ENCODE measurements around the gene PRKAG2.
A peak's percentile ranks its signal among the peaks of the same experiment; 100 is the strongest.
"Not testable (repeated sequence)": the region's sequence is repeated elsewhere in the genome, so short reads cannot be mapped to it uniquely, and the experiment has no call there.

PRKAG2 gene

DNA sequence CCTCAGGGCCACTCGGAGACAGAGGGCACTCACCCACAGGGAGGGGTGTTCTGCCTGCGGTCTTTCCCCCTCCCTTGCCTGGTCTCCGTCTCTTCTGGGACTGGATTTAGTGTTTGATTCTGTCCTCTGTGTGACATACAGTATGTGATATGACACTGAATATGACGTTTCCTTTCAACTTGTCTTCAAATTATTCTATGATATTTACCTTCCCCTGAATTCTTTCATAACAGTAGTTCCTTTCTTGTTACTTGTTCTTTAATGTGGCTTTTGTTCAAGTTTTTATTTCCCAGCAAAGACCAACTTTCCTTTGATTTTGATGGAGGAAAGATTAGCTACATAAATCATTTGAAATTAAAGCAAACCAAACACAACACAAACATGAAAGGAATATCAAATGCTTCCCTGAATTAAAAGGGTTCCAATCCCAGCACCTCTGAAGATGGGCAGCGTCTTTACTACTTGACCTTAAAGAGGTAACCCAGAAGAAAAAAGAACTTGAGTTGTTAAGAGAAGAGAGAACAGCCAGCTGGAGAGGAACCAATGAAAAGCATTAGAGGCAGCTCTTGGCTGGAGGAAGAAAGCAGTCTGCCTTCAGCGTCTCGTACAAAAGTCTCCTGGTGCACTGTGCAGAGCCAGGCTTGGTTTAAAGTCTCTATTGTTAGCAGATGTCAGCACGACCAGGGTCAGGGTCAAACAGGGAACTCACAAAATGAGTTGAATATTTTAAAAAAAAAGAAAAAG lies 338.9 kb downstream of the PRKAG2 start:
- Histone ChIP-seq H3K9me3 (ENCODE audit: control insufficient read depth in 5 of 5, low read length in 5 of 5) (no peaks in the 10 kb centered on the region), H3K27ac (ENCODE audit: low read depth, low read length) (no peak overlapping the region), H3K9ac (ENCODE audit: low read length in 5 of 5) (no peak overlapping the region), H3K27me3 (ENCODE audit: control insufficient read depth in 5 of 5, insufficient read depth in 4 of 5, low read length in 5 of 5) (no peaks in the 10 kb centered on the region), H3K36me3 (ENCODE audit: control insufficient read depth in 5 of 5, insufficient read depth in 5 of 5, low read length in 5 of 5) (no peaks in the 10 kb centered on the region), H3K4me1 (ENCODE audit: control insufficient read depth in 5 of 5, insufficient read depth in 5 of 5, low read length in 5 of 5) (peaks cover 1 to 14% (median 4%) of the 10 kb centered on the region in 5 donors), H3K4me3 (ENCODE audit: low read depth in 1 of 5, low read length in 5 of 5) (no peak overlapping the region)

DNA sequence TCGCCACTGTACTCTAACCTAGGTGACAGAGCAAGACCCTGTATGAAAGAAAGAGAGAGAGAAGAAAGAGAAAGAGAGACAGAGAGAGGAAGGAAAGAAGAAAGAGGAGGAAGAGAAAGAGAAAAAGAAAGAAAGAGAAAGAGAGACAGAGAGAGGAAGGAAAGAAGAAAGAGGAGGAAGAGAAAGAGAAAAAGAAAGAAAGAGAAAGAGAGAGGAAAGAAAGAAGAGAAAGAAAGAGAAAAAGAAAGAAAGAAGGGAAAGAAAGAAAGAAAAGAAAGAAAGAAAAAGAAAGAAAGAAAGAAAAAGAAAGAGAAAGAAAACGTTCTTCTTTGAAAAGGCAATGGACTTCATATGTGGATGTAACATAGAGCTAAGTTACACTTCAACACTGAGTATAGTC lies 340.7 kb downstream of the PRKAG2 start:
- not testable (repeated sequence) for H3K27ac ChIP-seq (ENCODE audit: low read depth, low read length); H3K9me3 ChIP-seq (ENCODE audit: control insufficient read depth in 5 of 5, low read length in 5 of 5); H3K36me3 ChIP-seq (ENCODE audit: control insufficient read depth in 5 of 5, insufficient read depth in 5 of 5, low read length in 5 of 5); H3K4me3 ChIP-seq (ENCODE audit: low read depth in 1 of 5, low read length in 5 of 5); H3K27me3 ChIP-seq (ENCODE audit: control insufficient read depth in 5 of 5, insufficient read depth in 4 of 5, low read length in 5 of 5); H3K9ac ChIP-seq (ENCODE audit: low read length in 5 of 5)
- peaks cover 1 to 14% (median 4%) of the 10 kb centered on the region in 5 donors for H3K4me1 ChIP-seq (ENCODE audit: control insufficient read depth in 5 of 5, insufficient read depth in 5 of 5, low read length in 5 of 5)

DNA sequence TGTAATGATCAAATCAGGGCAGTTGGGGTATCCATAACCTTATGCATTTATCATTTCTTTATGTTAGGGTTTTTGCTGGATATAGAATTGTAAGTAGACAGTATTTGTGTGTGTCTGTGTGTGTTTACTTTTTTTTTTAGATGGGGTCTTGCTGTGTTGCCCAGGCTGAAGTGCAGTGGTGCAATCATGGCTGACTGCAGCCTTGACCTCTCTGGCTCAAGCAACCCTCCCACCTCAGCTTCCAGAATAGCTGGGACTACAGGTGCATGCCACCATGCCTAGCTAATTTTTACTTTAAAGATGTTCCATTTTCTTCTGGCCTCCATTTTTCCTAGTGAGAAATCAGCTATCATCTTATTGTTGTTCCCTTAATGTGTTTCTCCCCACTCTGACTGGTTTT lies 347.1 kb downstream of the PRKAG2 start:
- Histone ChIP-seq H3K36me3 (ENCODE audit: control insufficient read depth in 5 of 5, insufficient read depth in 5 of 5, low read length in 5 of 5) (no peaks in the 10 kb centered on the region), H3K4me1 (ENCODE audit: control insufficient read depth in 5 of 5, insufficient read depth in 5 of 5, low read length in 5 of 5) (no peaks in the 10 kb centered on the region), H3K9me3 (ENCODE audit: control insufficient read depth in 5 of 5, low read length in 5 of 5) (peaks cover 0 to 6% (median 4%) of the 10 kb centered on the region in 5 donors), H3K4me3 (ENCODE audit: low read depth in 1 of 5, low read length in 5 of 5) (no peak overlapping the region), H3K27me3 (ENCODE audit: control insufficient read depth in 5 of 5, insufficient read depth in 4 of 5, low read length in 5 of 5) (no peaks in the 10 kb centered on the region), H3K27ac (ENCODE audit: low read depth, low read length) (no peak overlapping the region), H3K9ac (ENCODE audit: low read length in 5 of 5) (no peak overlapping the region)

DNA sequence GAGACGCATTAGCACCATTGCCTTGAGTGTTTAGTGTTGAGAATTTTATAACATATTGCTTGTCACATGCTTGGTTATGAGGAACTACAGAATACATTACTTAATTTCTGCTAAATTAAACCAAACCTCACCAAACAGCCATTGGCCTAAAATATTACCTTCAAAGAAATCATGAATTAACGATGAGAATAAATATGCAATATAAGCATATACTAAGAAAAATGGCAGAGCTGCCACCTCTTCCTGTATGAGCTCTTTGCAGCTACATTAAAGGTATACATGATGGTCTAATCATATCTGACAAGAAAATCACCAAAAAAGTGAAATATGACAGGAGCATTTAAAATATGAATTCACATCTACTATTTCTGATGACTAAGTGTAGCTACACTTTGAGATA lies 352.1 kb downstream of the PRKAG2 start:
- Histone ChIP-seq H3K4me3 (ENCODE audit: low read depth in 1 of 5, low read length in 5 of 5) (no peak overlapping the region), H3K27me3 (ENCODE audit: control insufficient read depth in 5 of 5, insufficient read depth in 4 of 5, low read length in 5 of 5) (no peaks in the 10 kb centered on the region), H3K9ac (ENCODE audit: low read length in 5 of 5) (no peak overlapping the region), H3K36me3 (ENCODE audit: control insufficient read depth in 5 of 5, insufficient read depth in 5 of 5, low read length in 5 of 5) (no peaks in the 10 kb centered on the region), H3K9me3 (ENCODE audit: control insufficient read depth in 5 of 5, low read length in 5 of 5) (peaks cover 0 to 4% (median 1%) of the 10 kb centered on the region in 5 donors), H3K27ac (ENCODE audit: low read depth, low read length) (no peak overlapping the region), H3K4me1 (ENCODE audit: control insufficient read depth in 5 of 5, insufficient read depth in 5 of 5, low read length in 5 of 5) (peaks cover 1 to 11% (median 9%) of the 10 kb centered on the region in 5 donors)

DNA sequence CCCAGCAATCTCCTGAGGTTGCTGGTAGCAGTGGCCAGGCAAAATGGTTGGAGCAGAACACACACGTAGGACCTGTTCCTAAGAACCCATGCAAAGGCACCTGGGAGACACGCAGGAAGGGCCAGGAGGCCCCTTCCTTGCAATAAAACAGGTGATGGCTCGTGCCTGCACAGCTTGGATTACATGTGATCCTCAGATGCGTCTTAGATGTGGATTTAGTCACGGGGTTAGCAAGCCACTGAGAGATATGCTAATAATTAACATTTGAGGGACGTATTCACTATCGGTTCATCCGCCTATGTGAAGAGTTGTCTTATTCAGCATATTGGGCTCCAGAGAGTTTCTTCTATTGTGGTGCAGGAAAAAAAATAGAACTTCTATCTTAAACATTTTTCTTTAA lies 352.6 kb downstream of the PRKAG2 start:
- Histone ChIP-seq H3K27me3 (ENCODE audit: control insufficient read depth in 5 of 5, insufficient read depth in 4 of 5, low read length in 5 of 5) (no peaks in the 10 kb centered on the region), H3K9ac (ENCODE audit: low read length in 5 of 5) (no peak overlapping the region), H3K27ac (ENCODE audit: low read depth, low read length) (no peak overlapping the region), H3K4me1 (ENCODE audit: control insufficient read depth in 5 of 5, insufficient read depth in 5 of 5, low read length in 5 of 5) (peaks cover 1 to 11% (median 9%) of the 10 kb centered on the region in 5 donors), H3K9me3 (ENCODE audit: control insufficient read depth in 5 of 5, low read length in 5 of 5) (no peaks in the 10 kb centered on the region), H3K36me3 (ENCODE audit: control insufficient read depth in 5 of 5, insufficient read depth in 5 of 5, low read length in 5 of 5) (no peaks in the 10 kb centered on the region), H3K4me3 (ENCODE audit: low read depth in 1 of 5, low read length in 5 of 5) (no peak overlapping the region)

DNA sequence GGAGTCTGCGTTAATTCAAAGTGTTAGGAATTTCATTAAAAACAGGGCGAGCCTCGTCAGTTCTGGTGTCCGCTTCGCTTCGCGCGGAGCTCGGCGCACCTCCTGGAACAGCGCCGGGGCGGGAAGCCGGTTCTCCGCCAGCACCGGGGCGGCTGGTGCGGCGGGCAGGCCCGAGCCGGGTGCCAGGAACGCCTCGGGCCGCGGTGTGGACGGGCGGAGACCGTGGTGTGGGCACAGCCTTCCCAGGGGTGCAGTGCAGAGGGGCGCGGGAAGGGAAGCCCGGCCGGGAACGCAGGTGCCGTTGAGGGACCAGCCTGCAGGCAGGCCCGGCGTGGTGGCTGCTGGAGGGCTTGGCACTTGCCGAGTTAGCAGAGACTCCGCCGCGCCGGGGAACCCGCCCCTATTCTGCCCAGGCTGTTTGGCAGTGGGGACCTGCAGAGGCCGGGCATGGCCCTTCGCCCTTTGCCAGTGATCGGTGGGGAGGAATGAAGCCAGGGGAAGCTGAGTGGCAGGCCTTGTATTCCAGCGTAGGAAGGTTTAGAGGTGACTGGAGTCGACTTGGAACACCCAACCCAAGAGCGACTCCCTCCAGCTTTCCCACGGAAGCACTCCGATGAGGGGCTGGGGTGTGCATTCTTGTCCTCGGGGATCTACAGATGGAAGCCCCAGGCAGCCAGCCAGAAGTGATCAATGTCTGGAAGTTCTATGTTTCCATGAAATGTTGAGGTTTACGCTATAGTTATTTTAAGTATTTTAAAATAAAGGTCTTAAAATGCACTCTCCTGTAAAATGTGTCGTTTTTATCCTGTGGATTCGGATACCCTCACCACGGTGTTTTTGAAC lies 356.3 kb downstream of the PRKAG2 start:
- Histone ChIP-seq H3K4me3 (ENCODE audit: low read depth in 1 of 5, low read length in 5 of 5) (peak overlapping the region; percentile 64 to 76 (median 72)), H3K9ac (ENCODE audit: low read length in 5 of 5) (peak overlapping the region in 4 of 5 donors; percentile 67 to 78 (median 72)), H3K27me3 (ENCODE audit: control insufficient read depth in 5 of 5, insufficient read depth in 4 of 5, low read length in 5 of 5) (no peaks in the 10 kb centered on the region), H3K9me3 (ENCODE audit: control insufficient read depth in 5 of 5, low read length in 5 of 5) (no peaks in the 10 kb centered on the region), H3K27ac (ENCODE audit: low read depth, low read length) (peak overlapping the region; percentile 91), H3K36me3 (ENCODE audit: control insufficient read depth in 5 of 5, insufficient read depth in 5 of 5, low read length in 5 of 5) (no peaks in the 10 kb centered on the region), H3K4me1 (ENCODE audit: control insufficient read depth in 5 of 5, insufficient read depth in 5 of 5, low read length in 5 of 5) (peaks cover 5 to 40% (median 30%) of the 10 kb centered on the region in 5 donors)

DNA sequence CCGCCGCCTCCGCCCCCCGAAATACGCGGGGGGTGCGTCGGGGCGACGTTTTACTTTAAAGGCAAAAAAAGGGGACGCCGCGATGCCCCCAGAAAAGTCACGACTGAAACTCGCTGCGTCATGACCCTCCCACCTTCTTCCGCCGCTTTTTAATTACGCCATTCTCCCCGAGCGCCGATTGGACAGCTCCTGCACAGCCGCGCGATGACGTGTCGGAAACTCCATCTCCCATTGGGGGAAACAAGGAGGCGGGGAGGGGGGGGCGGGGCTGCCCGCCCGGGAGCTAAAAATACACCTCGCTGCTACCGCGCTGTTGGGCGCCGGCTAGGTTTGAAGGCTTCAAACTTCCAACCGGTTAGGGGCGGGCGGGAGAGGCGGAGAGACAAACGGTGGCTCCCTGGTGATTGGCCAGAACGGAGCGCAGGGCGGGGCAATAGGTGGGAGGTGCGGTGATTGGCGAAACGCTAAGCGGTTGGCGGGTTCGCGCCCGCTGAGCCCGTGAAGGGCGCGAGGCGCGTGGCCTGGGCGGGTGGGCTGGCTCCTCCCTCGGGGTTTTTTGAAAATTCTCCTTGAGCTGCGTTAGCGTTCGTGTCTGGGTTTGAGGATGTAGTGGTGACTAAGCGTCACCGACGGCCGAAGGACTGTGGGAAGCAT lies 357.0 kb downstream of the PRKAG2 start, which contains the start of gene RHEB:
Gene RHEB (minus strand): TSS at position 131 of the 654 bp plus-strand sequence. CDS start 384 bp downstream, outside the sequence.
- no peaks in the 10 kb centered on the region for H3K36me3 ChIP-seq (ENCODE audit: control insufficient read depth in 5 of 5, insufficient read depth in 5 of 5, low read length in 5 of 5)
- peak within 1 kb of the TSS; percentile 96 for H3K27ac ChIP-seq (ENCODE audit: low read depth, low read length)
- H3K27me3 ChIP-seq (ENCODE audit: control insufficient read depth in 5 of 5, insufficient read depth in 4 of 5, low read length in 5 of 5), result no peaks in the 10 kb centered on the region

DNA sequence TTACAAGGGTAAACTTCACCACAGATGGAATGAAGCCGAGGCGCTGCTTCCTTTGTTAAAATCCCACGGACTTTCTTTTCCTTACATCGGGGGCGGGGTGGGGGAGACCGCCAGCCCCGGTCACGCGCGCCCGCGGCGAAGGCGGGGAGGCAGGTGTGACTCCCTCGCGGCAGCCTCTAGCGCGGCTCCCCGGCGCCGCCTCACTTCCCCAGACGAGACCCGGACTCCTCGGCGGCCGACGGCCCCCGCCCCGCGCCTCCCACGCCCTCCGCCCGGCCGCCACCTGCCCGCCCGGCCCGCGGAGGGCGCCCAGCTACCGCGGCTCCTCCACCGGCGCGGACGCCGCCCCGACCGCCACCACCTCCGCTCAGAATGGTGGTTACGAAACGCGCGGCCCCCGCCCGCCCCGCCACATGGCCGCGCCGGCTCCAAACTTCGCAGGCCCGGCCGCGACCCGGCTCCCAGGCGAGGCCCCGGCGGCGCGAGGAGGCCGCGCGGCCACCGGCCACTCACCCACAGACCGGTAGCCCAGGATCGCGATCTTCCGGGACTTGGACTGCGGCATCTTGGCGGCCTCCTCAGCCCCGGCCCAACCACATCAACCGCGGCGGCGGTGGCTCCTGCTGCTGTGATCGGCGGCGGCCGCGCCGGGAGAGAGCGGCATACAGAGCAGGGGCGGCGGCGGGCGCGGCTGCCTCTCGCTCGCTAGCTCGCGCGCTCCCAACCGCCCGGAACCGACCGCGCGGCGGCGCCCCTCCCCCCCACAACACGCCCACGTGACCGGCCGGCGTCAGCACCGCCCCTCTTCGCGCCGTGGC lies 357.8 kb downstream of the PRKAG2 start:
- not testable (repeated sequence) for H3K9me3 ChIP-seq (ENCODE audit: control insufficient read depth in 5 of 5, low read length in 5 of 5); H3K27me3 ChIP-seq (ENCODE audit: control insufficient read depth in 5 of 5, insufficient read depth in 4 of 5, low read length in 5 of 5); H3K36me3 ChIP-seq (ENCODE audit: control insufficient read depth in 5 of 5, insufficient read depth in 5 of 5, low read length in 5 of 5)
- peak overlapping the region; percentile 77 to 97 (median 88) for H3K9ac ChIP-seq (ENCODE audit: low read length in 5 of 5)
- peak overlapping the region; percentile 74 to 89 (median 83) for H3K4me3 ChIP-seq (ENCODE audit: low read depth in 1 of 5, low read length in 5 of 5)
- peak overlapping the region; percentile 96 for H3K27ac ChIP-seq (ENCODE audit: low read depth, low read length)
- peaks cover 5 to 44% (median 32%) of the 10 kb centered on the region in 5 donors for H3K4me1 ChIP-seq (ENCODE audit: control insufficient read depth in 5 of 5, insufficient read depth in 5 of 5, low read length in 5 of 5)

More for the DNA sequence above, 357.0 kb downstream of the PRKAG2 start, which contains the start of gene RHEB:
- Histone ChIP-seq H3K4me1 (ENCODE audit: control insufficient read depth in 5 of 5, insufficient read depth in 5 of 5, low read length in 5 of 5) (peaks cover 5 to 44% (median 32%) of the 10 kb centered on the region in 5 donors), H3K9ac (ENCODE audit: low read length in 5 of 5) (peak within 1 kb of the TSS; percentile 77 to 97 (median 88)), H3K9me3 (ENCODE audit: control insufficient read depth in 5 of 5, low read length in 5 of 5) (no peaks in the 10 kb centered on the region), H3K4me3 (ENCODE audit: low read depth in 1 of 5, low read length in 5 of 5) (peak within 1 kb of the TSS; percentile 76 to 89 (median 83))
